GM19395 (cell line): ENCODE data around the gene NRP1.
"Not testable (repeated sequence)": the region's sequence is repeated elsewhere in the genome, so short reads cannot be mapped to it uniquely, and the experiment has no call there.

Experiments
- ATAC-seq: cut with Tn5 transposase; IDR thresholded peaks from one replicate; pipeline ENCODE4 v1.9.1; 2021; ENCODE audit warnings: mild to moderate bottlenecking, moderate library complexity; ENCODE audit not compliant: unreplicated experiment

The NRP1 gene

DNA sequence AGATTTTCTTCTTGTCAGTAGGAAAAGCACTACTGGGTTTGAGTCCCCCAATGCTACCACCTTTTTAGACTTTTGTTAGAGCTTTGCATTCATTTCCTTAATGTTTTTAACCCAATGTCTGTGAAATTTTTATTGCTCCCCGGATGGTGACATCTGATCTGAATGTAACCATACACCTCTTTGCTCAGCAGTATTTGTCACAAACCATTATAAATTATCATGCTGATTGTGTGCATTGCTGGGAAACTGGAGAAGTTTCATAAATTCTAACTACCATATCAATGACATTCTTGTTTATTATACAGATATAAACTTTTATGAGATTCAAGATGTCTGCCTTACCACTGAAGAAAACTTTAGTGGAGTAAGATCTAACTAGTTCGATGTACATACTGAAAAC is 8.5 kb downstream of the NRP1 start:
- ATAC-seq: no peak

- no peak for ATAC-seq
Observed at GRCh38 chr10:33323721-33324120, 10.7 kb downstream of the NRP1 start.

- ATAC-seq: no peak
Observed at GRCh38 chr10:33321516-33321915, 13.0 kb downstream of the NRP1 start.

DNA sequence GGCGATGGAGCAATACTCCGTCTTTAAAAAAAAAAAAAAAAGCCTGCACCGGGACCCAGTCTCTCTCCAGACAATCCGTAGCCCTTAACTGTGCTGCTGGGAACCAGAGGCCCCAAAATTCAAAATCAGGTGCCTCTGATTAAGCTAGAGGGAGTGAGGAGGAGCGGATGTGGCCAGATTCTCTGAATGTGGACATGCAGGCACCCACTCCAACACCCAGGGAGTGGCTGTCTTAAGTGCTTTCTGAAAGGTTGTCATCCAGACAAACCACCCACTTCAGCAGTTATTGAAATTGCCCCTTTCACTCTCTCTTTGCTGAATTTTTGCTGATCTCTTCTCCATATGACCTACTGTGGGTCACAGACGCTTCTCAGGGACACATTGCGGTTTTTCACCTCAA is 14.2 kb downstream of the NRP1 start:
- no peak for ATAC-seq

DNA sequence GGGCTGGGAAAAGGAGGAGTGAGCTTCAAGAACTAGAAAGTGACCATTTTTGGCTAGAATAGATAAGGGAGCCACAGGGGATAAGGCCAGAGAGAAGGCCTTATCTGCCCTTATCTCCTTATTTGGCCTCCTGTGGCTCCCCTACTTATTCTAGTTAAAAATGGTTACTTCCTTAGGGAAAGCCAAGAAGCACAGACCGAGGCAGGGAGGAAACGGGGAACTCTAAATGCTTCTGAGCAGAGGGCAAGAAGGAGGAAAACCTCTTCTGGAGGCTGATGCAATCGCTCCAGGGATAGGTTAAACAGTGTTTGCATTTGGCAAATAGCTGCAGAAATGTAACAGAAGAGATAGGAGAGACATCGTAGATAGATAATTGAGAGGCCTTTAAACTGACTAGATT is 18.6 kb downstream of the NRP1 start:
- ATAC-seq: no peak

GRCh38 chr10:33314811-33315561 is 19.5 kb downstream of the NRP1 start:
- no peak for ATAC-seq

GRCh38 chr10:33311640-33312039 is 22.8 kb downstream of the NRP1 start:
- no peak for ATAC-seq

DNA sequence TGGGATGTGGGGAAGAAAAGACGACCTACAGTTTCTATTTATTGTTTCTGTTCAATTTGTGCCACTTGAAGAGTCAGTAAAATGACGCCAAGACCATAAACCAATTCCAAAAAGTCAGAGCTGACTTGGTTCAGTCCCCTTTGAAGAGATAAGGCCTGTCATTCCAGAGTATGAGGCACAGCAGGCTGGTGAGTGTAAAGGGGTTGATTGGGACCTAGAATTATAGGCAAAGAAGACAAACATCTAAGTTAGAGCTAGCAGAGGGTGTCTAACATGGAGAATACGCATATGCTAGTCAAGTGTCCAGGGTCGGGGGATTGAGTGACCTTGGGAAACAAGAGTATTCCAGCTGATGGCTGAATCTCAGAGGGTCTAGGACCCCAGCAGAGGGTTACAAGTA is 23.6 kb downstream of the NRP1 start:
- no peak for ATAC-seq

DNA sequence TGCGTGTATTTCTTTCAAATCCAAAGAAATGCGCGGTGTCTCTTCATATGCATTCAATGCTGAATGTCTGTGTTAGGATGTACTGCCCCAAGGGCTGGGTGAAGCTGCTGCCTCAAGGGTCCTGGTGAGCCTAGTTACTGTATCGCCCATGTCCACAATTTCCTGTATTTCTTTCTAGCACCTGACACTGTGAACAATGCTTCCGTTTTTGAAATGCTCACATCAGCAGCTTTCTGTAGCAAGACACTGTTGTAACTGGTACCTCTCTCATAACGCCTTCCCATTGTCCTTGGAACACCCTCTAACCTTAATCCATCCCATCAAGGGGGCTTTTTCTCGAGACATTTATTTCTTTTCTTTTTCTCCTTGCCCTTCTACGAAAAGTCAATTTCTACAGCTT is 25.1 kb downstream of the NRP1 start:
- ATAC-seq: no peak

GRCh38 chr10:33307835-33308234 is 26.6 kb downstream of the NRP1 start:
- no peak for ATAC-seq

DNA sequence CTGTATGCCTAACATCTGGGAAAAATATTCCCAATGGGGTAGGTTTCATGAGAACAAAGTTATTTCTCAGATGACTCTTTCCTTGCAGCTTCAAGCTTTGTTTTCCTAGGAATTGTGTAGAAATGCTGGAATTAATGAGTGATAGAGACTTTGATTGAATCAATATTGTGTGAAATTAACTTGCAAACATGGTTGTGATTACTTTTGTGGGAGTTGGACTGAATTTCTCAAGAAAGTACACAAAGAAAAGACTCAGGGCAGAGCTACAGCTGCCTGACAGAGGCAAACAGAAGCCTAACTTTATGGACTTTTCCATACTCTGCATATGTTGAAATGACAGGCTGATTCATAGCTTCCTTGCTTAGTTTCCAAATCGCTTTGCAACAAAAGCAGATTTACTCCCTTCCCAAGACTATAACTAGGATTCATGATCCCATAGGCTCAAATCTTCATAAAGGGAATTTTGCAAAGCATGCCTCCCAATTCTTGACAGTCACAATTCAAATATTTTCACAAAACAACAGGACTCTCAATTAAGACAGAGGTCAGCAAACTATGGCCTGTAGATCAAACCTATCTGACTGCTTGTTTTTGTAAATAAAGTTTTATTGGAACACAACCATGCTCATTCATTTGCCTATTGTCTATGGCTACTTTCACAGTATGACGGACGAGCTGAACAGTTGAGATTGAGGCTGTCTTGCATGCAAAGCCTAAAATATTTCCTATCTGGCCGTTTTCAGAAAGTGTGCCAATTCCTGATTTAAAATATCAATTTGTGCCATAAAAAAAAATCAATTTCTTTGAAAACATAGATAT is 27.6 kb downstream of the NRP1 start:
- ATAC-seq: no peak

DNA sequence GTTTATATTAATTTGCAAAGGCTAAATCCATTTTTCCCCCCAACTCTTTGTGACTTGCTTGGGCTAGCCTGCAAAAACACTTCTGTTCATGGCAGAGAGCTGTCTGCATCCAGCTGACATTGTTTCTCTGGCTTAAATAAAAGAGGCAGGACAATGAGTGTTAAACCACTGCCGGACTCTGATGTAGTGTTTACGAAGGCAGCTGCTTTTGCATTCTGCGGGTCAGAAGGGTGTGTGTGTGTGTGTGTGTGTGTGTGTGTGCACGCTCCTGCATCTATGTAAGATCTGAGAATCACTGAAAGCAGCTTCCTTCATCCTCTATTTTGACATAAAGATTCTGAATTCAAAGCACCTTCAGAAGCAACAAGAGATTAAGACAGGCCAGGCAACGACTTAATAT is 28.3 kb downstream of the NRP1 start:
- ATAC-seq: no peak

DNA sequence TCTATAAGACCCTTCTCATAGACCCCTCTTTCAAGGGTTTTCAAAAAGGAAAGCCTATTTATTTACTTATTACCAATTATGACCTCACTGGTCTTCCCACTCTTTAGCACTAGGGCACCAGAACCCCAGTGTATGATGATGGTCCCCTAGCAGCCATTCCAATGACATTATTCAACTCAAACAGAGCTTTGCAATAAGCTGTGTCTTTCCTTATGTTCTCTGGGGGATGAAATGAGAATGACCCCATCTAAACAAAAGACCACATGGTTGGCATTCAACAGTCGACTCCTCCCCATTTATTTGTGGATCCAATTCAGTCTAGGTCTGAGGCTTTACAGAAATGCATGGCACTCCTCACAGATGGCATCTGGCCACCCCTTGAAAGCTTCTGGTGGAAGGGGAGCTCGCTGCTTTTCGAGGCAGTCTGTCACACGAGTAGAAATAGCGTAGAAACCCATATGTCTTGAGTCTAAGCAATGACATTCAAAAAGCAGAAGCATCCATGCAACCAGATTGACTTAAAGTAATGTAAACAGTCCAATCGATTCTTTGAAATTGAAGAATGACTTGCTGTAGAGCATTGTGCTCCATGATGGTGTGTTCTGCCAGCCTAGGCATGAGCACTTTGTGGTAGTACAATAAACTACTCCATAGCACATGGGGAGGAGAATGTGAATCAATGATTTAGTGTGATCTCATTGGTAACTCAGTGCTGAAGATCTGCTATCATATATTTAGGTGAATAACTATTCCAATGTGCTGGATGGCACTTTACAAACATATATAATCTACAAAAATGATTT is 29.8 kb downstream of the NRP1 start:
- ATAC-seq: no peak

DNA sequence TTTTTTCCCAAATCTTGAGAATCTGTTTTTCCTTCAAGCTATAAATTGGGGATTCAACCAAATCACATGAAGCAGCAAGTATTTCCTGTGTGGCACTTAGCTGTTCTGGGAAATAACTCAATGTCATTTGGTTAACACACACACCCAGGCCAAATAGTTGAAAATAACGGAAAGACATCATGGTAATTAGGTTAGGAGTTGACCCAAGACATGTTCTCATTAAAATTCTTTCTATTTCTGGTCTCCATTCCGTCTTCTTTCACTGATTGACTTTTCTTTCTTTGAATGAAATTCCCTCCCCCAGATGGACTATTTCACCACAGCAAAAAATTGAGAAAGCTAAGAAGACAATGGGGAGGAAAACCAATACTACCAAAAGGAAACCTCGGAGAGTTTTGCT is 30.5 kb downstream of the NRP1 start:
- ATAC-seq: no peak

- no peak for ATAC-seq
Observed at GRCh38 chr10:33302208-33302829, 32.1 kb downstream of the NRP1 start.

- ATAC-seq: no peak
Observed at GRCh38 chr10:33301097-33301789, 33.2 kb downstream of the NRP1 start.

DNA sequence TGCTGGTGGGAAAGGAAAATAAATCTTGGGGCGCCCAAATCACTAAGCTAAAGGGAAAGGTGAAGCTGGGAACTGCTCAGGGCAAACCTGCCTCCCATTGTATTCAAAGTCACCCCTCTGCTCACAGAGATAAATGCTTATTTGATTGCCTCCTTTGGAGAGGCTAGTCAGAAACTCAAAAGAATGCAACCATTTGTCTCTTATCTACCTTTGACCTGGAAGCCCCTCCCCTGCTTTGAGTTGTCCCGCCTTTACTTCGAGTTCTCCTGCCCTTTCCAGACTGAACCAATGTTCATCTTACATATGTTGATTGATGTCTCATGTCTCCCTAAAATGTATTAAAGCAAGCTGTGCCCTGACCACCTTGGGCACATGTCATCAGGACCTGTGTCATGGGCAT is 33.9 kb downstream of the NRP1 start:
- not testable (repeated sequence) for ATAC-seq

DNA sequence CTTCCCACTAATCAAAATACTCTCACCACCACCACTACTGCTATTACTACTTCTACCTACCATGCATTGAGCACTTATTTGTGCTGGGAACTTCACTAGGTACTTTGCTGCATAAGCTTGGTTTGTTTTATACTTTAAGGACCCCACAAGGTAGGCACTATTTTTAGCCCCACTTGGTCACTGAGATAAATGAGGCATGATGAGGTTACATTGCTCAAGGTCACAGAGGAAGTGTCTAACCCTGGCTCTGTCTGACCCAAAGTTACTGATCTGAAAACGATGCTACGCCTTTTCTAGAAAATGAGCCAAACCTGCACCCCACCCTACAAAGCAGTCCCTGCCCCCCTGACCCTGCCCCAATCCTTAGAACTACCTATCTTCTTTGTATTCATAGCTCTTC is 35.6 kb downstream of the NRP1 start:
- no peak for ATAC-seq

DNA sequence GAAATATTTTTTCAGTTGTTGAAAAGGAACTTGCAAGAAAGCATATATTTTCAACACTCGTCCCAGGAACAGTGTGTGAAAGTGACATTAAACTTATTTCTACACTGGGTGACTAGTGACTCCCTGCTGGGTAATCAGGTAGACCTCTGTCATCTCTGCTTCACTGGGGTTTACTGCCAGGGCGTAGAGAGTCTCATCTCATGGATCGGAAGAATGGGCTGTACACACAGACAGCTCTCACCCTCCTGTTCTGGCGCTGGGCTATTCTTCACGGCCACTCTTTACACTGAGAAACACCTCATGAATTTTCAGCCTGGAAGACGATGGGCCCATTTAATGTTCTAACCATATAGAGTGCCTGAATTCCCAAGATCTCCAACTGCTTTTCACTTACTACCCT is 36.4 kb downstream of the NRP1 start:
- ATAC-seq: no peak

- no peak for ATAC-seq
Observed at GRCh38 chr10:33295851-33296250, 38.6 kb downstream of the NRP1 start.
